Vagina (tissue), 2 donors: ENCODE results near the gene KBTBD8.

Experiments
- CTCF ChIP-seq, 3 experiments: fragments of 450-650 bp in 2 of 3; fragments of 200-600 bp in 1 of 3; sonication (generic) in 1 of 3; IDR thresholded peaks; one replicate each; pipeline ENCODE4 v1.5.1; 2017 to 2019; ENCODE audit warnings: antibody characterized with exemption in 3 of 3, mild to moderate bottlenecking in 2 of 3, moderate library complexity in 2 of 3
- POLR2AphosphoS5 ChIP-seq, 2 donors: sonication (generic); formaldehyde crosslinking; IDR thresholded peaks; one replicate each; pipeline ENCODE4 v1.9.0; 2017; ENCODE audit warnings: antibody characterized with exemption in 2 of 2, mild to moderate bottlenecking in 2 of 2, low read depth in 1 of 2; ENCODE audit not compliant: insufficient read depth in 1 of 2

DNA sequence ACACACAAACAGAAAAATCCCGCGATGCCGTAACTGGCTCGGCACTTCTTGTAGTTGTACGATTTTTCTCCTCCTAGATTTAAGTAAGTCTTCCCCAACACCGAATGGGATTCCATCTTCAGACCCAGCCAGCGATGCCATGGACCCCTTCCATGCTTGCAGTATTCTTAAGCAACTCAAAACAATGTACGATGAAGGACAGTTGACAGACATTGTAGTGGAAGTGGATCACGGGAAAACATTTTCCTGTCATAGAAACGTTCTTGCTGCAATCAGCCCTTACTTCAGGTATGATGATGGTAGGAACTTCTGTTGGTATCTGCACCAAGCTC, 763 bp downstream of the KBTBD8 start:
- no peak for TF ChIP-seq POLR2AphosphoS5 (IDR thresholded peaks at IDR 0.05; ENCODE audit: insufficient read depth in 1 of 2, low read depth in 1 of 2)
- TF ChIP-seq CTCF (IDR thresholded peaks at IDR 0.05), result no peak
